ENCODE measurements around the gene PLIN3.

Gene PLIN3, protein sequence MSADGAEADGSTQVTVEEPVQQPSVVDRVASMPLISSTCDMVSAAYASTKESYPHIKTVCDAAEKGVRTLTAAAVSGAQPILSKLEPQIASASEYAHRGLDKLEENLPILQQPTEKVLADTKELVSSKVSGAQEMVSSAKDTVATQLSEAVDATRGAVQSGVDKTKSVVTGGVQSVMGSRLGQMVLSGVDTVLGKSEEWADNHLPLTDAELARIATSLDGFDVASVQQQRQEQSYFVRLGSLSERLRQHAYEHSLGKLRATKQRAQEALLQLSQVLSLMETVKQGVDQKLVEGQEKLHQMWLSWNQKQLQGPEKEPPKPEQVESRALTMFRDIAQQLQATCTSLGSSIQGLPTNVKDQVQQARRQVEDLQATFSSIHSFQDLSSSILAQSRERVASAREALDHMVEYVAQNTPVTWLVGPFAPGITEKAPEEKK

DNA sequence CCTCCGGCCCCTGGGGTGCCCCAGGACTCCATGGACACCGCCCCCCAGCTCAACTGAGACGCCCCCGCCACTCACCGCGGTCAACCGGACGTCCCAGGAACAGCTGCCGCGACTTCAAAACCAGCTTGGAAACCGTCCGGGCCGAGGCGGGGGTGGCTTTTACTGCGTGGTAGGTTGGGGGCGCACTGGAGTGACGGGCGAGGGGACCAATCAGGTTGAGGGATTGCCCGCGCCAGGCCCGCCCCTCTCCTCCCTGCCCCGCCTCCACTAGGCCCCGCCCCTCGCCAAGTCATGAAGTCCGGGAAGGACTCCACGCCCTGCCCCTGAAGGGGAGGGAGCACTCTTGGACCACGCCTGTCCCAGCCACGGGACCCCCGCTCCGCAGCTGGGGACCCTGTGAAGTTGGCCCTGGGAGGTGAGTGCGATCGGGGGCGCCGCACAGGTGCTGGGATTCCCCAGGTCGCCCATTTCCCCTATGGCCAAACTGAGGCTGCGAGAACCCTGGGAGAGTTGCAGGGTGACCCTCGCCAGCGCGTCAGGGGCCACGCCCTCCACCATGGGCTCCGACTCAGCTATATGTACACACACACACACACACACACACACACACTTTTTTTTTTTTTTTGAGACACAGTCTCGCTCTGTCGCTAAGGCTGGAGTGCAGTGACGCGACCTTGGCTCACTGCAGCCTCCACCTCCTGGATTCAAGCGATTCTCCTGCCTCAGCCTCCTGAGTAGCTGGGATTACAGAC lies at the start of gene PLIN3:
Gene PLIN3, minus strand, starts transcription at position 134 of the 752 bp plus-strand sequence. CDS start 6,273 bp downstream, outside the sequence.
- TF ChIP-seq, protein P1, sequence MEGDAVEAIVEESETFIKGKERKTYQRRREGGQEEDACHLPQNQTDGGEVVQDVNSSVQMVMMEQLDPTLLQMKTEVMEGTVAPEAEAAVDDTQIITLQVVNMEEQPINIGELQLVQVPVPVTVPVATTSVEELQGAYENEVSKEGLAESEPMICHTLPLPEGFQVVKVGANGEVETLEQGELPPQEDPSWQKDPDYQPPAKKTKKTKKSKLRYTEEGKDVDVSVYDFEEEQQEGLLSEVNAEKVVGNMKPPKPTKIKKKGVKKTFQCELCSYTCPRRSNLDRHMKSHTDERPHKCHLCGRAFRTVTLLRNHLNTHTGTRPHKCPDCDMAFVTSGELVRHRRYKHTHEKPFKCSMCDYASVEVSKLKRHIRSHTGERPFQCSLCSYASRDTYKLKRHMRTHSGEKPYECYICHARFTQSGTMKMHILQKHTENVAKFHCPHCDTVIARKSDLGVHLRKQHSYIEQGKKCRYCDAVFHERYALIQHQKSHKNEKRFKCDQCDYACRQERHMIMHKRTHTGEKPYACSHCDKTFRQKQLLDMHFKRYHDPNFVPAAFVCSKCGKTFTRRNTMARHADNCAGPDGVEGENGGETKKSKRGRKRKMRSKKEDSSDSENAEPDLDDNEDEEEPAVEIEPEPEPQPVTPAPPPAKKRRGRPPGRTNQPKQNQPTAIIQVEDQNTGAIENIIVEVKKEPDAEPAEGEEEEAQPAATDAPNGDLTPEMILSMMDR (IDR thresholded peaks at IDR 0.05; ENCODE audit: low read depth, low read length), result no peak
- peak within 1 kb of the TSS; percentile 66 to 76 for H3K4me3 ChIP-seq (replicated peaks in 1 of 2; ENCODE audit: low read depth in 2 of 2, low read length in 2 of 2)
- peak; percentile 97 to 98 for DNase-seq (ENCODE audit: low read depth in 2 of 2)

DNA sequence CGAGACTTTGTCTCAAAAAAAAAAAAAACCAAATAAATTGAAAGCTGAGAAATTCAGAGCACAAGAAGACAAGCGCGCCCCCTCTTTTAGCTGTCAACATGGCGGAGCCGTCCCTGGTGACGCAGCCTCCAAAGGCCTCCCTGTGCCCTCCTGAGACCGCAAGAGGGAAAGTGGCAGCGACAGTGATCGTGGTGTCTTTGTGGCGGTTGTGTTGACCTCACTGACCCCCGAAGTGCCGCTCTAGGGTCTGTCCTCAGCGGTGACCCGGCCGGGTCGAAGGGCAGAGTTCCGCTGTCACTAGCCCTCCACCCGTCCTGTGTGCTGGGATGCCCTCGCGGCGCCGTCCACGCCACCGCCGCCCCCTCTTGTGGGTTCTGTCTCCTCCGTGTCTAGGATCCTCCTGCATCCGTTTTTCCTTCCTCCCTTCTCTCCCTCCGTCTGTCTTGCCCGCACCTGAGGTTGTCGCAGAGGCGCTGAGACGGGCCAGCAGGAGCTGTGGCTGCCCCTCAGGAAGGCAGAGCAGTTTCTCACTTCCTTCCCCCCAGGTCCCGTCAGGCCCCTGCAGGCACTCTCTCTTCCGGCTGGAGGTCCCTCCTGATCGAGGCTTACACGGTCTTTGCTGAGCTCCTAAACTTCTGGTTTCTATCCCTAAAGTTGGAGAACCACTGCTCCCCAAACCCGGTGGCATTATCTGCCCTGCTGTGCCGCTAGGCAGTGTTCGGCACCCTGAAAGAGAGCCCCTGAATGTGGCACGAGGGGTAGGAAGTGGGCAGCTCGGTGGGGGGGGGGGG lies 49.0 kb upstream of the PLIN3 start:
- TF ChIP-seq, protein P1 (IDR thresholded peaks at IDR 0.05; ENCODE audit: low read depth, low read length), result no peak
- no peak overlapping the region for H3K4me3 ChIP-seq (replicated peaks in 1 of 2; ENCODE audit: low read depth in 2 of 2, low read length in 2 of 2)
- DNase-seq (ENCODE audit: low read depth in 2 of 2), result no peak

DNA sequence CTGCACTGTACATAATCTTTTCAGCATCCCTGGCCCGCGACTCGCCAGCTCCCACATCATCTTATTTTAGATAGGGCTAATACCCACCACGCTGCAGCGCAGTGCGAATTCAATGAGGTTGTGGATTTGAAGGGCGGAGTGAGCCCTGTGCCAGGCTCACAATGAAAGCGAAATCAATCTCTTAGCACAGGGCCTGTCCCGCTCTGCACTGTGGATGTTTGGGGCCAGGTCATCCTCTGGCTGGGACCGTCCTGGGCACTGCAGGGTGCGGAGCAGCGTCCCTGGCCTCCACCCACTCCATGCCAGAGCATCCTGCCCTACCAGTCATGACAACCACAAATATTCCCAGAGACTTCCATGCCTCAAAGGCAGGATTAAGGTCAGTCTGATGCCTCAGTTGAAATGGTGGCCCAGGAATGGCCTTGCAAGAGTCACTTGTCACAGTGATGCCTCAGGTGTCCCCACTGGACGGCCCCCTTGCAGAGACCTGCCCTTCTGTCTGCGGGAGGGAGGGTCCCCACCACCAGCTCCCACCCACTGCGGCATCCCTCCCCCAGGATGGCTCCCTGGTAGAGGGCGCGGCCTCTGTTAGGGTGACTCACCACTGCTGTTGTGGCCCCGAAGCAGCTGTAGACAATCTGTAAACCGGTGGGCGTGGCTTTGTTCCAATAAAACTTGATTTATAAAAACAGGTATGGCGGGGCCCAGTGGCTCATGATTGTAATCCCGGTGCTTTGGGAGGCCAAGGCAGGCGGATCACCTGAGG lies 47.5 kb upstream of the PLIN3 start:
- TF ChIP-seq, protein P1 (IDR thresholded peaks at IDR 0.05; ENCODE audit: low read depth, low read length), result no peak
- no peak overlapping the region for H3K4me3 ChIP-seq (replicated peaks in 1 of 2; ENCODE audit: low read depth in 2 of 2, low read length in 2 of 2)
- DNase-seq (ENCODE audit: low read depth in 2 of 2), result peak; percentile 73 to 82

DNA sequence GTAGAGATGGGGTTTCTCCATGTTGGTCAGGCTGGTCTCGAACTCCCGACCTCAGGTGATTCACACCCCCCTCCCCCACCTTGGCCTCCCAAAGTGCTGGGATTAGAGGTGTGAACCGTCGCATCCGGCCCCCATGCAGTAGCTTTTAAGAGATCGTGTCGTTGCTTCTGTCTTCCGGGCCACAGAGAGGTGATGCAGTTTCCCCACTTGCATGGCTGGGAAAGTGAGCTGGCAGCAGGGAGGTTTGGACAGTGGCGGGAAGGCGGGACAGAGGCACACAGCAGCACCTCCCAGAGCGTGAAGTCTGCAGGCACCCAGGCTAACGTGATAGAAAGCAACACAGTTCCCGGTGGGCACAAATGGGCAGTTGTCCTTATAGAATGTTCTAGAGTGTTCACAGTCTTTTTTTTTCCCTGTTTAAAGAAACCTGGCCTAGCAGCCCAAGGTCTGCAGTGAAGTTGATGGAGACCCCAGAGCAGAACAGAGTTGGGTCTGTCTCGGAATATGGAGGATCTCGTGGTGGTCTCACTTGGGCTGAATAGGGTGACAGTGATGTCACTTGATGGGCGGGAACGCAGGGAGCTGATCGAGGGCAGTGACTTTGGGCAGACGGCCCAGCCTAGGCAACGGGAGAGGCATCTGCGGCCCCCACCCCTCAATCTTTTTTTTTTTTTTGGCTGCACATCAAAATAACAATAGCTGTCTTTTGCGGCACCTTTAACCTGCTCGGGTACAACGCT lies 46.7 kb upstream of the PLIN3 start:
- DNase-seq (ENCODE audit: low read depth in 2 of 2), result no peak
- no peak overlapping the region for H3K4me3 ChIP-seq (replicated peaks in 1 of 2; ENCODE audit: low read depth in 2 of 2, low read length in 2 of 2)
- TF ChIP-seq, protein P1 (IDR thresholded peaks at IDR 0.05; ENCODE audit: low read depth, low read length), result no peak

DNA sequence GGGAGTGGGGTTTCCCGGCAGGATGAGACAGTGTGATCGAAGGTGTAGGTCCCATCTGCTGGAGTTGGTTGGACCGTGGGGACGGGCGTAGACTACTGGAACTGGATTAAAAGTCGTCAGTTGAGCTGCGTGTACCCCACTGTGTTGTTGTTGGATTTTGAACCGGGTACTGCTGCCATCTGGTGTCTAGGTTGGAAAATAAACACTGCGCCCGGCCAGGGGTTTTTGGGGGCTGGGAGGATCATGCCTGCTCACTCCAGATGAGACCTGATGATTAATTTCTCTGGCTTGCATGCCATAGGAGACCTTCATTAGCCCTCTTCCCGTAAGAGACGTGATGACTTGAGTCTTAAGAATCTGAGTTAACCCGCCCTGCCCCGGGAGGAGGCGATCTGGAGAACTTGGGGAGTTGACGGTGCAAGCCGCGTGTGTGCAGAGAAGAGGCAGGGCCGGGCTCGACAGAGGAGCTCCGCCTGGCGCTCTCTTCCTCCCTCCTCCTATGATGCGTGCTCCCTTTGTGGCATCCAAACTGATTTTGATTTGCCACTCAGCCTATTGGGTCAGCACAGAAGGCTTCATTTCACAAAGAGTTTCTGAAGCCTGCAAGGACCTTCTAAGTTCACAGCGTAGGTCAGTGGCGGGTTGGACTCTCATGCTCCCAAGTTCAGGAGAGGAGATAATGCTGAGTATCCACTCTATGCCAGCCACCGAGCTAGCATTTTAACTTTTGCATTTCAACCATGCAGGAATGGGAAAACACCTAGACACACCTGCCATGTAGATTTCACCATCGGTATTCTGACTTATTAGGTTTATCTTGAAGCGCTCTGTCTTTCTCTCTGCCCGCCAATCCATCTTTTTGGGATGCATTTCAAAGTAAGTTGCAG lies 44.6 kb upstream of the PLIN3 start:
- DNase-seq (ENCODE audit: low read depth in 2 of 2), result peak; percentile 99 to 100
- H3K4me3 ChIP-seq (replicated peaks in 1 of 2; ENCODE audit: low read depth in 2 of 2, low read length in 2 of 2), result peak overlapping the region; percentile 21 to 66
- TF ChIP-seq, protein P1 (IDR thresholded peaks at IDR 0.05; ENCODE audit: low read depth, low read length), result peak; percentile 53
